Panc1 (cell line): ENCODE measurements around the gene CCDC175. TPM values are rescaled to one million over a fixed set of nuclear protein-coding genes. Genes with fewer than 3 reads are reported as not detected.

Source experiments
- ATAC-seq: fragments of 200-7000 bp; cut with Tn5 transposase; 2 replicates; pipeline ENCODE4 v1.9.1; 2020; ENCODE audit warnings: mild to moderate bottlenecking, moderate library complexity
- BruUV-seq: library from RNA; stranded (reverse); fragments of 400-500 nt; replicated peaks from 2 replicates; lab custom pipeline; 2021; lab: Mats Ljungman, UMichigan
- CTCF ChIA-PET: fragments of 300-600 bp; sonication (Branson Sonifier 250); formaldehyde crosslinking; loops from one replicate; lab custom pipeline; 2022; ENCODE audit warnings: antibody characterized with exemption; lab: Charles Lee
- POLR2A ChIA-PET: fragments of 300-600 bp; sonication (Branson Sonifier 250); formaldehyde crosslinking; loops from one replicate; lab custom pipeline; 2022; ENCODE audit warnings: antibody characterized with exemption; lab: Charles Lee
- DNase-seq: peaks from one replicate; pipeline ENCODE4 v3.0.0-alpha.2; 2010; ENCODE audit warnings: low read depth, low spot score
- H3K27ac ChIP-seq: 2 replicates; pipeline ENCODE4 v1.5.1; 2011; ENCODE audit warnings: mild to moderate bottlenecking, low read length, inconsistent platforms
- H3K27me3 ChIP-seq: fragments of 200-500 bp; sonication (Bioruptor generic); 2 replicates; pipeline ENCODE4 v1.6.0; 2014; ENCODE audit warnings: low read length, inconsistent platforms; ENCODE audit not compliant: control insufficient read depth, insufficient read depth
- H3K36me3 ChIP-seq: fragments of 200-500 bp; sonication (Bioruptor generic); 2 replicates; pipeline ENCODE4 v1.5.1; 2014; ENCODE audit warnings: inconsistent platforms, mild to moderate bottlenecking, low read length, moderate library complexity; ENCODE audit not compliant: control insufficient read depth, insufficient read depth
- H3K4me1 ChIP-seq: 2 replicates; pipeline ENCODE4 v1.5.1; 2011; ENCODE audit warnings: inconsistent platforms, mild to moderate bottlenecking, low read length, moderate library complexity; ENCODE audit not compliant: control insufficient read depth, insufficient read depth
- H3K4me3 ChIP-seq, 2 experiments: 2 replicates each; pipeline ENCODE4 v1.5.1; 2011 to 2012; ENCODE audit warnings: low read depth in 2 of 2, low read length in 2 of 2, mild to moderate bottlenecking in 2 of 2, inconsistent platforms in 1 of 2, moderate library complexity in 1 of 2
- H3K9me3 ChIP-seq: fragments of 200-500 bp; sonication (Bioruptor generic); 2 replicates; pipeline ENCODE4 v1.5.1; 2014; ENCODE audit warnings: low read depth, mild to moderate bottlenecking, inconsistent platforms, low read length, moderate library complexity; ENCODE audit not compliant: control insufficient read depth, insufficient read depth
- CTCF ChIP-seq: fragments of 450-650 bp; IDR thresholded peaks from 2 replicates; pipeline ENCODE4 v1.5.1; 2017; ENCODE audit warnings: mild to moderate bottlenecking
- POLR2AphosphoS5 ChIP-seq: IDR thresholded peaks from 2 replicates; pipeline ENCODE4 v1.6.1; 2012; ENCODE audit warnings: mild to moderate bottlenecking, low read depth, low read length, moderate library complexity
- SIN3A ChIP-seq: IDR thresholded peaks from 2 replicates; pipeline ENCODE4 v1.6.1; 2012; ENCODE audit warnings: low read depth, mild to moderate bottlenecking, low read length, moderate library complexity, borderline replicate concordance; ENCODE audit not compliant: insufficient read depth
- TCF7L2 ChIP-seq: IDR thresholded peaks from 2 replicates; pipeline ENCODE4 v1.6.1; 2011; ENCODE audit warnings: mild to moderate bottlenecking, low read depth, low read length, inconsistent platforms
- in situ Hi-C: cut with HindIII; loops from 2 replicates; pipeline ENCODE4 v1.10.0; 2016; ENCODE audit warnings: low sequenced_read_pairs, low pct_unique_long_range_greater_than_20kb
- intact Hi-C: fragments of 100-400 bp; cut with micrococcal nuclease; formaldehyde crosslinking; loops from one replicate; pipeline ENCODE4 v1.10.0; 2022; ENCODE audit not compliant: unreplicated experiment
- total RNA-seq: library from RNA; stranded (reverse); gene quantifications from one replicate; pipeline ENCODE4 v1.2.1, GENCODE V29; 2021; ENCODE audit not compliant: unreplicated experiment
- TF ChIP-seq, protein P1 (sequence below), 2 experiments: IDR thresholded peaks; 2 replicates each; pipeline ENCODE4 v1.6.1; 2011 to 2012; ENCODE audit warnings: low read depth in 2 of 2, control low read depth in 1 of 2, low read length in 1 of 2, mild to moderate bottlenecking in 1 of 2, moderate library complexity in 1 of 2; ENCODE audit not compliant: insufficient read depth in 1 of 2

The CCDC175 gene
- total RNA-seq, 1 experiment from 2014 or later = not detected

DNA sequence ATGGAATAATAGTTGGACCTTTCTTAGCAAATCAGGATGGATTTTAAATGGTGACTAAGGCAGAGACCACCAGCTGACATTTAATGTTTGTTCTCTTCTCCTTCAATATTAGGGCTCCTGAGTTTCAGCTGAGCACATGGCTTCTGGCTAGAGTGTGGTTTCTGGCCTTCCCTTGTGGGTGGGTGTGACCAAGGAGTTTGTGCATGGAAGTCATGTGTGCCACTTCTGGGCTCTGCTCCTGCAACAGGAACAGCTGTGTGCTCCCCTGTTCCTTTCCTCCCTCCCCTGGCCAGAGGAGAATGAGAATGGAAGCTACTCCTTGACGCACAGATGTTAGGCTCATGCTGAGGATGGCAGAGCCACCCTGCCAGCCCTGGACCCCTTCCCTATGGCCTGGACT, 44.2 kb downstream of the CCDC175 start:
- Histone ChIP-seq H3K4me3 (no peak overlapping the region), H3K27me3 (no peaks in the 10 kb centered on the region), H3K36me3 (no peaks in the 10 kb centered on the region), H3K27ac (no peak overlapping the region), H3K4me1 (no peaks in the 10 kb centered on the region), H3K9me3 (no peaks in the 10 kb centered on the region)
- no peak for ATAC-seq
- BruUV-seq = no TSS peak
- ChIA-PET POLR2A (no interaction called here), CTCF (no interaction called here)
- no peak for DNase-seq
- no peak for TF ChIP-seq TCF7L2
- TF ChIP-seq POLR2AphosphoS5 = no peak
- TF ChIP-seq SIN3A = no peak
- TF ChIP-seq CTCF = no peak
- TF ChIP-seq, protein P1, sequence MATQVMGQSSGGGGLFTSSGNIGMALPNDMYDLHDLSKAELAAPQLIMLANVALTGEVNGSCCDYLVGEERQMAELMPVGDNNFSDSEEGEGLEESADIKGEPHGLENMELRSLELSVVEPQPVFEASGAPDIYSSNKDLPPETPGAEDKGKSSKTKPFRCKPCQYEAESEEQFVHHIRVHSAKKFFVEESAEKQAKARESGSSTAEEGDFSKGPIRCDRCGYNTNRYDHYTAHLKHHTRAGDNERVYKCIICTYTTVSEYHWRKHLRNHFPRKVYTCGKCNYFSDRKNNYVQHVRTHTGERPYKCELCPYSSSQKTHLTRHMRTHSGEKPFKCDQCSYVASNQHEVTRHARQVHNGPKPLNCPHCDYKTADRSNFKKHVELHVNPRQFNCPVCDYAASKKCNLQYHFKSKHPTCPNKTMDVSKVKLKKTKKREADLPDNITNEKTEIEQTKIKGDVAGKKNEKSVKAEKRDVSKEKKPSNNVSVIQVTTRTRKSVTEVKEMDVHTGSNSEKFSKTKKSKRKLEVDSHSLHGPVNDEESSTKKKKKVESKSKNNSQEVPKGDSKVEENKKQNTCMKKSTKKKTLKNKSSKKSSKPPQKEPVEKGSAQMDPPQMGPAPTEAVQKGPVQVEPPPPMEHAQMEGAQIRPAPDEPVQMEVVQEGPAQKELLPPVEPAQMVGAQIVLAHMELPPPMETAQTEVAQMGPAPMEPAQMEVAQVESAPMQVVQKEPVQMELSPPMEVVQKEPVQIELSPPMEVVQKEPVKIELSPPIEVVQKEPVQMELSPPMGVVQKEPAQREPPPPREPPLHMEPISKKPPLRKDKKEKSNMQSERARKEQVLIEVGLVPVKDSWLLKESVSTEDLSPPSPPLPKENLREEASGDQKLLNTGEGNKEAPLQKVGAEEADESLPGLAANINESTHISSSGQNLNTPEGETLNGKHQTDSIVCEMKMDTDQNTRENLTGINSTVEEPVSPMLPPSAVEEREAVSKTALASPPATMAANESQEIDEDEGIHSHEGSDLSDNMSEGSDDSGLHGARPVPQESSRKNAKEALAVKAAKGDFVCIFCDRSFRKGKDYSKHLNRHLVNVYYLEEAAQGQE (IDR thresholded peaks at IDR 0.05; ENCODE audit: insufficient read depth in 1 of 2, low read depth in 2 of 2, low read length in 1 of 2) = no peak
- in situ Hi-C loops (no loop called here), intact Hi-C loops (no loop called here)

DNA sequence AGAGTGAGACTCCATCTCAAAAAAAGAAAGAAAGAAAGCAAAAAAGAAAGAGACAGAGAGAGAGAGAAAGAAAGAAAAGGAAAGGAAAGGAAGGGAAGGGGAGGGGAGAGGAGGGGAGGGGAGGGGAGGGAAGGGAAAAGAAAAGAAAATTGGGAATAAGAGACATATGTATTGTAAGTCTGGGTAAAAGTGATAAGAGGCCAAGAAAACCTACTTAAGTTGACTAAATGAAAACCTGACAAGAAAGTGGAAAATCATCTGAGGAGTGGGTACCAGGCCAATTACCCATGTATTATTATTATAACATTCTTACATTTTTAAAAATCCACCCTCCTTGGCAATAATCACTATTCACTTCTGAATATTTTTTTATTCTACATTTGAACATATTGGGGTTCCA, 46.3 kb downstream of the CCDC175 start:
- ChIA-PET CTCF (no interaction called here), POLR2A (no interaction called here)
- Histone ChIP-seq H3K27ac (no peak overlapping the region), H3K27me3 (no peaks in the 10 kb centered on the region), H3K4me1 (no peaks in the 10 kb centered on the region), H3K9me3 (no peaks in the 10 kb centered on the region), H3K36me3 (no peaks in the 10 kb centered on the region), H3K4me3 (no peak overlapping the region)
- ATAC-seq = no peak
- in situ Hi-C loops = no loop called here
- no TSS peak for BruUV-seq
- intact Hi-C loops = no loop called here
- no peak for DNase-seq
- TF ChIP-seq TCF7L2 (no peak), POLR2AphosphoS5 (no peak), SIN3A (no peak), CTCF (no peak)
- TF ChIP-seq, protein P1 (IDR thresholded peaks at IDR 0.05; ENCODE audit: insufficient read depth in 1 of 2, low read depth in 2 of 2, low read length in 1 of 2) = no peak
